ENCODE results near the gene GLOD5.

- TF ChIP-seq CTCF (IDR thresholded peaks at IDR 0.05), result no peak
- TF ChIP-seq GATA3 (IDR thresholded peaks at IDR 0.05; ENCODE audit: borderline replicate concordance), result no peak
- TF ChIP-seq CBX8 (IDR thresholded peaks at IDR 0.05), result no peak
- no peak for TF ChIP-seq NPAS2 (CRISPR knock-in tag; IDR thresholded peaks at IDR 0.05; ENCODE audit: borderline replicate concordance)
- no peak for TF ChIP-seq NFE2L2 (conservative IDR thresholded peaks at IDR 0.05; ENCODE audit: low read length)
- no peak for TF ChIP-seq POLR2A (IDR thresholded peaks at IDR 0.05; ENCODE audit: low read length)
- TF ChIP-seq RAD21 (conservative IDR thresholded peaks at IDR 0.05 in 1 of 2, IDR thresholded peaks at IDR 0.05 in 1 of 2), result no peak
- no peak for TF ChIP-seq FOSB (CRISPR knock-in tag; IDR thresholded peaks at IDR 0.05)
- no peak for TF ChIP-seq BCL3 (IDR thresholded peaks at IDR 0.05)
- TF ChIP-seq, protein P1, sequence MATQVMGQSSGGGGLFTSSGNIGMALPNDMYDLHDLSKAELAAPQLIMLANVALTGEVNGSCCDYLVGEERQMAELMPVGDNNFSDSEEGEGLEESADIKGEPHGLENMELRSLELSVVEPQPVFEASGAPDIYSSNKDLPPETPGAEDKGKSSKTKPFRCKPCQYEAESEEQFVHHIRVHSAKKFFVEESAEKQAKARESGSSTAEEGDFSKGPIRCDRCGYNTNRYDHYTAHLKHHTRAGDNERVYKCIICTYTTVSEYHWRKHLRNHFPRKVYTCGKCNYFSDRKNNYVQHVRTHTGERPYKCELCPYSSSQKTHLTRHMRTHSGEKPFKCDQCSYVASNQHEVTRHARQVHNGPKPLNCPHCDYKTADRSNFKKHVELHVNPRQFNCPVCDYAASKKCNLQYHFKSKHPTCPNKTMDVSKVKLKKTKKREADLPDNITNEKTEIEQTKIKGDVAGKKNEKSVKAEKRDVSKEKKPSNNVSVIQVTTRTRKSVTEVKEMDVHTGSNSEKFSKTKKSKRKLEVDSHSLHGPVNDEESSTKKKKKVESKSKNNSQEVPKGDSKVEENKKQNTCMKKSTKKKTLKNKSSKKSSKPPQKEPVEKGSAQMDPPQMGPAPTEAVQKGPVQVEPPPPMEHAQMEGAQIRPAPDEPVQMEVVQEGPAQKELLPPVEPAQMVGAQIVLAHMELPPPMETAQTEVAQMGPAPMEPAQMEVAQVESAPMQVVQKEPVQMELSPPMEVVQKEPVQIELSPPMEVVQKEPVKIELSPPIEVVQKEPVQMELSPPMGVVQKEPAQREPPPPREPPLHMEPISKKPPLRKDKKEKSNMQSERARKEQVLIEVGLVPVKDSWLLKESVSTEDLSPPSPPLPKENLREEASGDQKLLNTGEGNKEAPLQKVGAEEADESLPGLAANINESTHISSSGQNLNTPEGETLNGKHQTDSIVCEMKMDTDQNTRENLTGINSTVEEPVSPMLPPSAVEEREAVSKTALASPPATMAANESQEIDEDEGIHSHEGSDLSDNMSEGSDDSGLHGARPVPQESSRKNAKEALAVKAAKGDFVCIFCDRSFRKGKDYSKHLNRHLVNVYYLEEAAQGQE (IDR thresholded peaks at IDR 0.05), result no peak
These were observed 23.2 kb downstream of the GLOD5 start for GRCh38 chrX:48784726-48785125.
